GM19193 (cell line): Measurements from ENCODE around the gene FAM193A.

ENCODE experiments used
- POLR2A ChIP-seq: IDR thresholded peaks from 4 replicates; pipeline ENCODE4 v1.6.1; 2011; ENCODE audit not compliant: insufficient read depth, insufficient read length; ENCODE audit errors: extremely low read depth

The FAM193A gene

DNA sequence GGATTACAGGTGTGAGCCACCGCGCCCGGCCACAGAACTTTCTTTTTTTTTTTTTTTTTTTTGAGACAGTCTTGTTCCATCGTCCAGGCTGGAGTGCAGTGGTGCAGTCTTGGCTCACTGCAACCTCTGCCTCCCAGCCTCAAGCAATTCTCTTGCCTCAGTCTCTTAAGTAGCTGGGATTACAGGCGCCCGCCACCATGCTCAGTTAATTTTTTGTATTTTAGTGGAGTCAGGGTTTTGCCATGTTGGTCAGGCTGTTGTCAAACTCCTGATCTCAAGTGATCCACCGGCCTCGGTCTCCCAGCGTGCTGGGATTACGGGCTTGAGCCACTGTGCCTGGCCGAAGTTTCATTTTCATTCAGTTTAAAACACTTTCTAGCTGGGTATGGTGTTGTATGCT is 16.4 kb downstream of the FAM193A start:
- no peak for TF ChIP-seq POLR2A

DNA sequence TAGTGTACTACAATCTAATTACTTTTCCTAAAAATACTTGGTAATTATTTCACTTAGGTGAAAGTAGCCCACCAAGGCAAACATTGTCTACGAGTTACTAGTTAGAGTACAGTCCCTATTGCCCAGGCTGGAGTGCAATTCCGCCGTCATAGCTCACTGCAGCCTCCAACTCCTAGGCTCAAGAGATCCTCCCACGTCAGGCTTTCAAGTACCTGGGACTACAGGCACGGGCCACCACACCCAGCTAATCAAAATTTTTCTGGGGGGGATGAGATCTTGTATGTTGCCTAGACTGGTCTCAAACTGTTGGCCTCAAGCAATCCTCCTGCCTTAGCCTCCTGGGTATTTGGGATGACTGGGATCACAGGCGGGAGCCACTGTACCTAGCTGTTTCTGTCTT is 21.9 kb downstream of the FAM193A start:
- TF ChIP-seq POLR2A: no peak

DNA sequence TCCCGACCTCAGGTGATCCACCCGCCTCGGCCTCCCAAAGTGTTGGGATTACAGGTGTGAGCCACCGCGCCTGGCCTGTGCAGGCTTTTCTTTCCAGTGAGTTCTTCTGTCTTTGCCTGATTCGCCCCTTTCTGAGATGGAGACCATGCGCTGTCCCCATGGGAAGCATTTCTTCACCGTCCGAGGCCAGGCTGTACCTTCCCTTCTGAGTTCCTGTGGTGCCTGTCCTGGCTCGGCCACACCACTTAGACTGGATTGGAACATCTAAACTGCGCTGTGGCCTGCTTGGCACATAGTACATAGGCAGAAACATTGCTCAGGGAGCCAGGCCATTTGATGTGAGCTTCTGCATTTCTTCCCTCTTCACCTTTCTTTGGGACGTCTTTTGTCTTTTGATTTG is 23.7 kb downstream of the FAM193A start:
- TF ChIP-seq POLR2A: no peak

DNA sequence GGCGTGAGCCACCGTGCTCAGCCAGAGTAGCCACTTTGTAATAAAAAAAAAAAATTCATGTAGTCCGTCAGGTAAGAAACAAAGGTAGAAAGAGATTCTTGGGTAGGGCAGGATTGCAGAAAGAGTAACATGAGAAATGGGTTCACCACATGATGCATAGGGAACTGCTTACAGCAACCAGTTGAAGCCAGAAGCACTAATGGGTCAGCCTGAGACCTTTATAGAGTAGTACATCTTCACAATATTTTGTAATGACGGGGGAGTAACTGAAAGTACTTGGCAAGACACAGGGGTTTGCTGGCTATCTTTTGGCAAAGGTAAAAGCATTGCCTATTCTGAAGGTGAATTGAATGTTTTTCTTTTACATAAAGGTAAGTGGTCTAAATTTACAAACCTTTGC is 29.1 kb downstream of the FAM193A start:
- no peak for TF ChIP-seq POLR2A

DNA sequence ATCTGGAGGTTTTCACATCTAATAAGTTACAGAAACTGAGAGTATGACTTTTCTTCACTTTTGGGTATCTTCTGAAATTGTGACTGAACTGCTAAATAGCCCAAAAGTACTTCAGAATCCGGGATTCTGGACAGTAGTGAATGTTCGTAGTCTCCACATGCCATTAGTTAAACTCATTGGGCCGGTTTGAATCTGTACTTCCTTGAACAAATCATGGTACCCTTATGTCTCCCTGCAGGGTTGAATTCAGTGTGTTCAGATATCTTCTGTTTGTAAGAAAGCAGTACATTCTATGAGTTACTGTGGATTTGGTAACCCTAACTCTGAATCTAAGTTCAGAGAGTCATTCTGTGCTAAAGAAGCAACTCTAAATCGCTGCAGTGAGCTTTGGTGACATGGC is 33.6 kb downstream of the FAM193A start:
- no peak for TF ChIP-seq POLR2A

DNA sequence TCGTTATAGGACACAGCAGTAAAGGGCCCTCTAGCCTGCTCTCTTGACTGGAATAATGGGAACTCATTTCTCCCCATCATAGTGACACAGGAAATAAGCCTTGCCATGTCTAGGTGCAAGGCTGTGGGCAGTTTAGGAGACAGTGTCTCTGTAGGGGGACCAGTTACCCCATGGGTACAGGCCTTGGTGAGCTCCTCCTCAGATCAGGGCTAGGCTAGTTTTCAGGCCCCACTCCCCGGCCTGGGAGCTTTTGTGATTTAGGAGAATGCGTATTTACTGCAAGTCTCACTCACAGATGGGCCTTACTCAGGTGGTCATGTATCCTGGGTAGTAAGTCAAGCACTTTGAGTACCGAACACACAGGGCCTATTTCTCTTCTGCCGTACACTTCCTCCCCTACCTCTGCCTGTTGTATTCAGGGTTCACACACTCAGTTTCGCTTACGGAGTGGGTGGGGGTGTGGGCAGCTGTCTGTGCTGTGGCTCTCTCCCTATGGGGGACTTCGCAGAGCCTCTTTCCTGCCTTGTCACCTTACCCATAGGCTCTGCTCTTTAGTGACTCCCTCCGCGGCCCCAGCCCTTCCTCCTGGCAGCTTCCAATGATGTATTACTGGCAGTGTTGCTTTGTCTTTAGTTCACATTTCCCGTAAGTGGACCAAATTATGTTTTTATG is 34.2 kb downstream of the FAM193A start:
- TF ChIP-seq POLR2A: no peak

DNA sequence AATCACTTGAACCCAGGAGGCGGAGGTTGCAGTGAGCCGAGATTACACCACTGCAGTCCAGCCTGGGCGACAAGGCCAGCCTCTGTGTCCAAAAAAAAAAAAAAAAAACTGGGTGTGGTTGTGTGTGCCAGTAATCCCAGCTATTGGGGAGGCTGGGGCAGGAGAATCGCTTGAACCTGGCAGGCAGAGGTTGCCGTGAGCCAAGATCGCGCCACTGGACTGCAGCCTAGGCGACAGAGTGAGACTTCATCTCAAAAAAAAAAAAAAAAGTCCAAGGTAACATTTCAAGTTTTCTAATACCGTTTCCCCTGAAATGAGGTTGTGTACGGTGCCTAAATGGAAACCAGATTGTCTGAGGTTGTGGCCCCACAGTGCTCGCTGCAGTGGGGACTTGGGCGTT is 35.6 kb downstream of the FAM193A start:
- no peak for TF ChIP-seq POLR2A

DNA sequence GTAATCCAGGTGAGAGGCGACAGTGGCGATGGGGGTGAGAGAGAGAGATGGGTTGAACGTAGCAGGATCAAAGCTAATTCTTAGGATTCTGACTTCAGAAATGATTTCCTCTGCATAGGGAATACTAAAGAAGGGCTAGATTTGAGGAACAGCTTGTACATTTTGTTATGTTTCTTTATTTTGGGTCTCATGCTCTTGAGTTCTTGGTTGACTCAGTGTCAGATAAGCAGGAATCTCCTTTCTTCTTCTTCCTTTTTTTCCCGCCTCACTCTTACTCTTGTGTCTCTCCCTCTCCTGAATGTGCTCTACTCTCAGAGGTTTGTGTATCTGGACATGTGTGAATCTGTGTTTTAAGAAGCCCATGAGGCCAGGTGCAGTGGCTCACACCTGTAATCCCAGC is 36.4 kb downstream of the FAM193A start:
- no peak for TF ChIP-seq POLR2A

DNA sequence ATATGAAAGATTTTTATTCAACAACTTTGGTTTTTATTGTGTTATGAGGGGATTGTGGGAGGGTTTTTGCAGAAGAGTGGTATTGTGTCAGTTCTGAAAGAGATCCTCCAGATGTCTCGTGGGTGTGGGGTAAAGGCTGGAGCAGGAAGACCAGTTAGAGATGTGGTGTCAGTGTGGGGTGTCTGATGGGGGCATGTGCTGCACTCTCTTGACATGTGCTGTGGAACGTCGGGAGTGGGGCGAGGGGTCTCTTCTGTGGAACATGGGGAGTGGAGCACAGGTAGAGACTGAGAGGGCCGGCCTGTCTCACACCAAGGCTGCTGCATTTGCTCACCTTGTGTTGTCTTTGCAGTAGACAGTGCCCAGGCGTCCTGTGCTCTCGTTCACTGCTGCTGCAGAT is 37.6 kb downstream of the FAM193A start:
- TF ChIP-seq POLR2A: no peak

DNA sequence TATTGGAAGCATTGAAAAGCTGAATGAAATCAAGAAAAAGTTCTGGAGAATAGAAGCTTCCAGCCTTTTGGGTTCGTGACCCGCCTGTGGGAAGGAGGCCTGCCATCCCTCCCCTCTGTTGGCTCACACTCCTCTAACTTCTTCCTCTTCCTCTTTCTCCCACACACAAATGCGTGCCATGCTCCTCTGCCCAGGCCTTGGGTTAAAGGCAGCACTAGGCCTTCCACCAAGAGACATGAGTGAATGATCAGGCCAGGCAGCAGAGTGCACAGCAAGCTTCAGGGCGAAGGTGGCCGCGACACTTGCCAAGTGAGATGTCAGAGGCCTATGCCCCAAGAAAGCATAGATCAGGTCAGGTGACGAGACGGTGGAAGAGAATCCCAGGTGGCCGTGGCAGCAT is 38.4 kb downstream of the FAM193A start:
- TF ChIP-seq POLR2A: no peak

DNA sequence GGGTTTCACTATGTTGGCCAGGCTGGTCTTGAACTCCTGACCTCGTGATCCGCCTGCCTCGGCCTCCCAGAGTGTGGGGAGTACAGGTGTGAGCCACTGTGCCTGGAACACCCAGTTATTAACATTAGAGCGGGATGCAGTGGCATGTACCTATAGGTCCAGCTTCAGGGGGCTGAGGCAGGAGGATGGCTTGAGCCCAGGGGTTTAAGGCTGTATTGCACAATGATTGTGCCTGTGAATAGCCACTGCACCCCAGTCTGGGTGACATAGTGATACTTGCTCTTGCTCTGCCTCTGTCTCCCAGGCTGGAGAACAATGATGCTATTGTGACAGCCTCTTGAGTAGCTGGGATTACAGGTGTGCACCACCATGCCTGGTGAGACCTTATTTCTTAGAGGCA is 39.8 kb downstream of the FAM193A start:
- no peak for TF ChIP-seq POLR2A

DNA sequence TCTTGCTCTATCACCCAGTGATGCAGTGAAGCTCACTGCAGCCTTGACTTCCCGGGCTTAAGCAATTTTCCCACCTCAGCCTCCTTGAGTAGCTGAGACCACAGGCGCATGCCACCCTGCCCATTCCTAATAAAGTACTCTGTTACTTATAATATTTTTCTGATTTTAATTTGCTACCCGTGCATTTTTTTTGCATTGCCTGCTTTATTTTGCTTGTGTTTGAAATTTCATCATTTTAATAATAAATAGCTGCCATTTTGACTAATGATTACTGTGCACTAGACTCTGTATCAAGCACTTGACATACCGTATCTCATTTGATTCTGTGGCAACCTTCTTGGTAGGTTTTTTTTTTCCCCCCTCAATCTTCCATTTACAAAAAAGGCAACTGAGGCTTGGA is 41.7 kb downstream of the FAM193A start:
- TF ChIP-seq POLR2A: no peak

DNA sequence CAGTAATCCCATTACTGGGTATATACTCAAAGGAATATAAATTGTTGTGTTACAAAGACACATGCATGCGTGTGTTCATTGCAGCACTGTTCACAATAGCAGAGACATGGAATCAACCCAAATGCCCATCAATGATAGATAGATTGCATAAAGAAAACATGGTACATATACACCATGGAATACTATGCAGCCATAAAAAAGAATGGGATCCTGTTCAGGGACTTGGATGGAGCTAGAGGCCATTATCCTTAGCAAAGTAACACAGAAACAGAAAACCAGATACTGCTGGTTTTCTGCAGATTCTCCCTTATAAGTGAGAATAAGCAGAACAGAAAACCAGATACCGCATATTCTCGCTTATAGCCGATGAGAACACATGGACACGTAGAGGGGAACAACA is 43.5 kb downstream of the FAM193A start:
- TF ChIP-seq POLR2A: no peak

DNA sequence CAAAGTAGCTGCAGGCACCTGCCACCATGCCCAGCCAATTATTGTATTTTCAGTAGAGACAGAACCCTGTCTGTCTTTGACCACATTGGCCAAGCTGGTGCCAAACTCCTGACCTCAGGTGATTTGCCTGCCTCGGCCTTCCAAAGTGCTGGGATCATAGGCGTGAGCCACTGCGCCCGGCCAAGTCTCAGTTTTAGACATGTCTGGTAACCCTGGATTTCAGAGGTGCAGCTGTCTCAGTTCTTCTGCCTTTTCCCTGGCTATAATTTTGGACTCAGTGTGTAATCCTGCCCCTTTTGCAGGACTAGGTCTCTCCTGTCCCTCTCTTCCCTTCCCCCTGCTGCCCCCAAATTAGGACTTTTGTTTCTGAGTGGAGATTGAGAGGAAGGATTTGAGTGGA is 46.6 kb downstream of the FAM193A start:
- TF ChIP-seq POLR2A: no peak

DNA sequence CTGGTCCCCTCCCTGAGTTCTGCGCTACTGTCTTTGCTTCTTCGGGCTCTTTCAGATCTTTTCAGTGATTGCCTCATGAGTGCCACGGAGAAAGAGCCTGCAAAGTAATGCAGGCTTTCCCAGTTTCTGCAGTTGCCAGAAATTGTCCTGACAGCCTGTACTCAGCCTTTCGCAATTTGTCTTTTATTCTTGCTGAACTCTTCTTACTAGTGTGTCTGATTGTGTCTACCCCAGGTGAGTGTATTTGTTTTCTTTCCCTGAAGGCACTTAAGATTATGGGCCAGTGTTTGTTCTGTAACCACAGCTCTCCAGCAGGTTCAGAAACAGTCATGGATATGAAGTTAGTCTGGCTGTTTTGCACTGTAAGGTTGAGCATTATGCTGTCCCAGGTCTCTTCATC is 47.1 kb downstream of the FAM193A start:
- TF ChIP-seq POLR2A: no peak

DNA sequence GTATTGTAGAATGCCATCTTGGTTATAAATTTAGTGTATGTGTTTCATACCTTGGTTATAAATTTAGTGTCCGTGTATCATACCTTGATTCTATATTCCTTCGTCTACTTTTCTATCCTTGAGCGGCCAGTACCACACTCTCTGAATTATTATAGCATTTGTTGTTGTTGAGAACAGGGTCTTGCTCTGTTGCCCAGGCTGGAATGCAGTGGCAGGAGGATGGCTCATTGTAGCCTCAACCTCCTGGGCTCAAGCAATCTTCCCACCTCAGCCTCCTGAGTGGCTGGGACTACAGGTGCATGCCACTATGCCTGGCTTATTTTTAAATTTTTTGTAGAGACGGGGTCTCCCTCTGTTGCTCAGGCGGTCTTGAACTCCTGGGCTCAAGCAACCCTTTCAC is 50.1 kb downstream of the FAM193A start:
- TF ChIP-seq POLR2A: no peak

DNA sequence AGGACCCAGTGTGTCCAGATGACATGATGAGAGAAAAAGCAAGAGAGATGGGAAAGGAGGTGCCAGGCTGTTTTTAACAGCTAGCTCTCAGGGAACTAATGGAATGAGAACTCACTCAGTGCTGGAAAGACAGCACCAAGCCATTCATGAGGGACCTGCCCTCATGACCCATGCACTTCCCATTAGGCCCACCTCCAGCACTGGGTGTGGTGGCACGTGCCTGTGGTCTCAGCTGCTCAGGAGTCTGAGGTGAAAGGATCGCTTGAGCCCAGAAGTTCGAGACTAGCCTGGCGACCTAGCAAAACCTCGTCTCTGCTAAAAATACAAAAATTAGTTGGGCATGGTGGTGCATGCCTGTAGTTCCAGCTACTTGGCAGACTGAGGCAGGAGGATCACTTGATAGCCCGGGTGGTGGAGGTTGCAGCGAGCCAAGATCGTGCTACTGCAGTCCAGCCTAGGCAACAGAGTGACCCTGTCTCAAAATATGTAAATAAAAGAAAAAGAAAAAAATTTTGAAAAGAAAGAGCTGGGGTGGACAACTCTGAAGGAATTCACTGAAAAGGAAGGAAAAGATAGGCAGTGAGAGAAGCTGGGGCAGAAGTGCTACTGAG is 50.9 kb downstream of the FAM193A start:
- no peak for TF ChIP-seq POLR2A
